Progenitor cell of endocrine pancreas (in vitro differentiated cells): ENCODE data around the gene SERPINA6. TPM values are rescaled to one million over a fixed set of nuclear protein-coding genes. Genes with fewer than 3 reads are reported as not detected.
"Not testable (repeated sequence)": the region's sequence is repeated elsewhere in the genome, so short reads cannot be mapped to it uniquely, and the experiment has no call there.

Experiments
- DNase-seq: peaks from one replicate; pipeline ENCODE4 v3.0.0; 2021; ENCODE audit warnings: low spot score; ENCODE audit not compliant: unreplicated experiment
- H3K27ac Mint-ChIP-seq: 2 replicates; pipeline ENCODE4 v1.8.0; 2021; ENCODE audit warnings: mild to moderate bottlenecking, moderate library complexity, mixed read lengths
- H3K27me3 Mint-ChIP-seq: 2 replicates; pipeline ENCODE4 v1.8.0; 2021; ENCODE audit warnings: mixed read lengths
- H3K36me3 Mint-ChIP-seq: 2 replicates; pipeline ENCODE4 v1.8.0; 2022; ENCODE audit warnings: mixed read lengths; ENCODE audit not compliant: insufficient read depth
- H3K4me1 Mint-ChIP-seq: 2 replicates; pipeline ENCODE4 v1.8.0; 2021; ENCODE audit warnings: low read depth, mixed read lengths
- H3K4me3 Mint-ChIP-seq: 2 replicates; pipeline ENCODE4 v1.8.0; 2021; ENCODE audit warnings: low read depth, mild to moderate bottlenecking, moderate library complexity, mixed read lengths
- H3K9me3 Mint-ChIP-seq: 2 replicates; pipeline ENCODE4 v1.8.0; 2021; ENCODE audit warnings: low read depth, mixed read lengths
- total RNA-seq: library from RNA; stranded (reverse); gene quantifications from 2 replicates; pipeline ENCODE4 v1.2.1, GENCODE V29; 2021
- TF ChIP-seq, protein P1 (sequence below): fragments of 200-600 bp; sonication (generic); IDR thresholded peaks from one replicate; pipeline ENCODE4 v1.5.0; 2021; ENCODE audit warnings: antibody characterized with exemption, mild to moderate bottlenecking; ENCODE audit not compliant: unreplicated experiment

SERPINA6 gene
- total RNA-seq, 1 donor from 2014 or later: 1.6 TPM

DNA sequence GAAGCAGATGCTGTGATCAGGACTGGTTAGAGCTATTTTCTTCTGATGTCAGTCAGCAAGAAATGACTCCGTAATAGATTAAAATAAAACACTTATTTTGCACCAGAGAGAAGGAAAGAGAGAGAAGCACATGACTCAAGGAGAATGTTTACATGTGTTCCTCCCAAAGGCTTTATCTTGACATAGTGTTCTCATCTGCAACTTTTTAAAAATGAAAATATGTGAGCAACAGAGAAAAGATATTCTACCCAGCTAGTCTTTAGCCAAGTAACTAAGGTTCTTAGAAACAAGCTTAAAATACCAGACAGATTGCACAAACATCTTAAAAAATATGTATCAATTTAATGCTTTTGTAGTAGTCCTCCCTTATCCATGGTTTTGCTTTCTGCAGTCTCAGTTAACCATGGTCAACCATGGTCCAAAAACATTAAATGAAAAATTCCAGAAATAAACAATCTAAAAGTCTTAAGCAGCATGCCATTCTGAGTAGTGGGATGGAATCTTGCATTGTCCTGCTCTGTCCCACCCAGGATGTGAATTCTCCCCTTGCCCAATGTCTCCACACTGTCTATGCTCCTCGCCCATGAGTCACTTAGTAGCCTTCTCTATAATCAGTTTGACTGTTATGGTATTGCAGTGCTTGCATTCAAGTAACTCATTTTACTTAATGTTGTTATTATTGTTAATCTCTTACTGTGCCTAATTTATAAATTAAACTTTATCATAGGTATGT lies 40.0 kb downstream of the SERPINA6 start:
- Mint-ChIP-seq H3K27me3 (no peaks in the 10 kb centered on the region), H3K36me3 (peaks cover 9% of the 10 kb centered on the region), H3K4me1 (no peaks in the 10 kb centered on the region), H3K27ac (no peak overlapping the region), H3K9me3 (peaks cover 5% of the 10 kb centered on the region), H3K4me3 (no peak overlapping the region)
- TF ChIP-seq, protein P1, sequence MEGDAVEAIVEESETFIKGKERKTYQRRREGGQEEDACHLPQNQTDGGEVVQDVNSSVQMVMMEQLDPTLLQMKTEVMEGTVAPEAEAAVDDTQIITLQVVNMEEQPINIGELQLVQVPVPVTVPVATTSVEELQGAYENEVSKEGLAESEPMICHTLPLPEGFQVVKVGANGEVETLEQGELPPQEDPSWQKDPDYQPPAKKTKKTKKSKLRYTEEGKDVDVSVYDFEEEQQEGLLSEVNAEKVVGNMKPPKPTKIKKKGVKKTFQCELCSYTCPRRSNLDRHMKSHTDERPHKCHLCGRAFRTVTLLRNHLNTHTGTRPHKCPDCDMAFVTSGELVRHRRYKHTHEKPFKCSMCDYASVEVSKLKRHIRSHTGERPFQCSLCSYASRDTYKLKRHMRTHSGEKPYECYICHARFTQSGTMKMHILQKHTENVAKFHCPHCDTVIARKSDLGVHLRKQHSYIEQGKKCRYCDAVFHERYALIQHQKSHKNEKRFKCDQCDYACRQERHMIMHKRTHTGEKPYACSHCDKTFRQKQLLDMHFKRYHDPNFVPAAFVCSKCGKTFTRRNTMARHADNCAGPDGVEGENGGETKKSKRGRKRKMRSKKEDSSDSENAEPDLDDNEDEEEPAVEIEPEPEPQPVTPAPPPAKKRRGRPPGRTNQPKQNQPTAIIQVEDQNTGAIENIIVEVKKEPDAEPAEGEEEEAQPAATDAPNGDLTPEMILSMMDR: no peak
- DNase-seq: no peak

DNA sequence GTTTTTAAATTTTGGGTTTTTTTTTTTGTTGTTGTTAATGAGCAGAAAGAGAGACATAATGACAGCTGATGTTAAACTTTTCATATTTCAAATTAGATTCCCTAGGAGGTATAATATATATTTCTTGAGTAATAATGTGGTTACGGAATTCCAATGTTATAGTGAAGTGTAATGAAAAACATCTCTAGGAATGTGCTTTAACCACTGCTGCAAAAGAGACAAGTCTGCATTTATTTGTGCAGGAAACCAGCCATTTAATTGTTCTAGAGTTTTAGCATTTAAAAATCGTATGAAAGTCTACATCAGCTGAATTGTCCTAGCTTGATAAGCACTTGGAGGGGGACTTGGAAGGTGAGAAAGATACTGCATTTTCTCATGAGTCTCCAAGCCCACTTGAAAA lies 44.4 kb downstream of the SERPINA6 start:
- Mint-ChIP-seq H3K36me3 (peaks cover 2% of the 10 kb centered on the region), H3K27ac (no peak overlapping the region), H3K27me3 (no peaks in the 10 kb centered on the region), H3K4me1 (no peaks in the 10 kb centered on the region), H3K4me3 (no peak overlapping the region), H3K9me3 (no peaks in the 10 kb centered on the region)
- DNase-seq: no peak
- TF ChIP-seq, protein P1: no peak

DNA sequence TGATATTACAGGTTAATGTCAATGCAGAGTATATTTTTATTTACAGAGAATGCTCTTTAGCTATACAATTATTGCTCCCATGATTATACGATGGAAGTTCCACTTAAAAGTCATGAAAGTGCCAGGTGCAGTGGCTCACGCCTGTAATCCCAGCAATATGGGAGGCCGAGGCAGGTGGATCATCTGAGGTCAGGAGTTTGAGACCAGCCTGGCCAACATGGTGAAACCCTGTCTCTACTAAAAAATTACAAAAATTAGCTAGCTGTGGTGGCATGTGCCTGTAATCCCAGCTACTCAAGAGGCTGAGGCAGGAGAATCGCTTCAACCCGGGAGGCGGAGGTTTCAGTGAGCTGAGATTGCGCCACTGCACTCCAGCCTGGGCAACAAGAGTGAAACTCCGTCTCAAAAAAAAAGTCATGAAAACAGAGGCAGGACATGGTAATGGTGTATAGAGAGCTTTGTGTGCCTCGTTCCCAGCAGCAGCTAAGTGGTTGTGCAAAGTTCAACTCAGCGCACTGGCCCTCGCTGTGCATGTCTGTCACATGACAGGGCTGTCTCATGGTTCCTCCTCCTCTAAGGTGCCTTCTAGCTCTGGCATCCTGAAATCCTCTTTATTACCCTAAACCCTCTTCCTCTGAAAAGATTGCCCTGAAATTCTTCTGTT lies 46.1 kb downstream of the SERPINA6 start:
- H3K4me3 Mint-ChIP-seq, H3K9me3 Mint-ChIP-seq, DNase-seq, H3K36me3 Mint-ChIP-seq, H3K27ac Mint-ChIP-seq, H3K27me3 Mint-ChIP-seq, H3K4me1 Mint-ChIP-seq: not testable (repeated sequence)

DNA sequence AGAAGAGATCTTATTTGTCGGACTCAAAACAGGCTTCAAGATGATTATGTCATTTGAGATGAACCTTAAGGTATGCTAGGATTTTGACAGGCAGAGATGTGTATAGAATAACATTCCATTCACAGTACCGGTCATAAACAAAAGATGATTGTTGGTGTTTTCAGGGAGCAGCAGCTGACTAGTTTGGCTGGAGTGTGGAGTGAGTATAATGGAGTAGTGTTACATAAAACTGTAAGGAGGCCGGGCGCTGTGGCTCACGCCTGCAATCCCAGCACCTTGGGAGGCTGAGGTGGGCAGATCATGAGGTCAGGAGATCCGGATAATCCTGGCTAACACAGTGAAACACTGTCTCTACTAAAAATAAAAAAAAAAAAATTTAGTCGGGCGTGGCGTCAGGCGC lies 54.0 kb downstream of the SERPINA6 start:
- peaks cover 11% of the 10 kb centered on the region for H3K36me3 Mint-ChIP-seq
- H3K9me3 Mint-ChIP-seq: no peaks in the 10 kb centered on the region
- H3K4me3 Mint-ChIP-seq: no peak overlapping the region
- no peak overlapping the region for H3K27ac Mint-ChIP-seq
- no peaks in the 10 kb centered on the region for H3K27me3 Mint-ChIP-seq
- H3K4me1 Mint-ChIP-seq: no peaks in the 10 kb centered on the region
- TF ChIP-seq, protein P1: no peak
- DNase-seq: no peak

DNA sequence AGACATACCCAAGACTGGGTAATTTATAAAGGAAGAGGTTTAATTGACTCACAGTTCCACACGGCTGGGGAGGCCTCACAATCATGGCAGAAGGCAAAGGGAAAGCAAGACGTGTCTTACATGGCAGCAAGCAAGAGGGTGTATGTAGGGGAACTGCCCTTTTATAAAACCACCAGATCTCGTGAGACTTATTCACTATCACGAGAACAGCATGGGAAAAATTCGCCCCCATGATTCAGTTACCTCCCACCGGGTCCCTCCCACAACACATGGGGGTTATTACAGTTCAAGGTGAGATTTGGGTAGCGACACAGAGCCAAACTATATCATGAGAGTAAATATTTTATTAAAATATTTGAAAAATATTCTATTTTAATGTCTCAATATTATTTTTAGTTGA lies 54.6 kb downstream of the SERPINA6 start:
- H3K4me3 Mint-ChIP-seq, H3K27ac Mint-ChIP-seq, H3K27me3 Mint-ChIP-seq, H3K4me1 Mint-ChIP-seq, H3K9me3 Mint-ChIP-seq, DNase-seq: not testable (repeated sequence)
- peaks cover 13% of the 10 kb centered on the region for H3K36me3 Mint-ChIP-seq

DNA sequence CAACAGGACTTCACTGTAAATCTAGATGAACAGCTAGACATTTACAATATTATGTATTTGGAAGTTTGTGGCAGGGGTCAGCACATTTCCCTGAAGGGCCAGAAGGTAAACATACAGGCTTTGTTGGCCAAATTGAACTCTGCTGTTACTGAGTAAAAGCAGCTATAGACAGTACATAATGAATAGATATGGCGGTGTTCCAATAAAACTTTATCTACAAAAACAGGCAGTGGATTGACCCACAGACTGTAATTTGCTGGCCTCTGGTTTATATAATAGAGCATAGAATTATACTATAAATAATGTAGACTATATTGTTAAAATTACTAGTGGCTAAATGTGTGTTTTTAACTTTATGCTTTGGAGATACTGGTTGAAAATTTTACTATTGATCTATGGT lies 55.8 kb downstream of the SERPINA6 start:
- Mint-ChIP-seq H3K9me3 (peaks cover 10% of the 10 kb centered on the region), H3K4me3 (no peak overlapping the region), H3K27ac (no peak overlapping the region), H3K36me3 (peaks cover 23% of the 10 kb centered on the region), H3K27me3 (no peaks in the 10 kb centered on the region), H3K4me1 (no peaks in the 10 kb centered on the region)
- DNase-seq: no peak
- TF ChIP-seq, protein P1: no peak

DNA sequence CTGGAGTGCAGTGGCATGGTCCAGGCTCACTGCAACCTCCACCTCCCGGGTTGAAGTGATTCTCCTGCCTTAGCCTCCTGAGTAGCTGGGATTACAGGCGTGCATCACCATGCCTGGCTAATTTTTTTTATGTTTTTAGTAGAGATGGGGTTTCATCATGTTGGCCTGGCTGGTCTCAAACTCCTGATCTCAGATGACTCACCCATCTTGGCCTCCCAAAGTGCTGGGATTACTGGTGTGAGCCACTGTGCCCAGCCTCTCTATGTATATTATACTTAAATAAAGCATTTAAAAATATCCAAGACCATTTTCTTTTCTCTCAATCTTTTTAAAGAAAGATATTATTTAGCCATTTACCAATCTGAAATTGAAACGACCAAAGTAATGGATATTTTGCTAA lies 58.9 kb downstream of the SERPINA6 start:
- not testable (repeated sequence) for H3K4me3 Mint-ChIP-seq, H3K27me3 Mint-ChIP-seq, H3K27ac Mint-ChIP-seq, DNase-seq, H3K4me1 Mint-ChIP-seq
- Mint-ChIP-seq H3K36me3 (peaks cover 37% of the 10 kb centered on the region), H3K9me3 (peaks cover 23% of the 10 kb centered on the region)
